Fibroblast of villous mesenchyme (primary cell): Measurements from ENCODE around the gene RHBDF1. TPM values are rescaled to one million over a fixed set of nuclear protein-coding genes. Genes with fewer than 3 reads are reported as not detected.
A peak's percentile ranks its signal among the peaks of the same experiment; 100 is the strongest.

Experiments used
- DNase-seq: peaks from one replicate; pipeline ENCODE4 v3.0.0-alpha.2; 2010; ENCODE audit warnings: low read depth
- H3K4me3 ChIP-seq: 2 replicates; pipeline ENCODE4 v1.5.1; 2011; ENCODE audit warnings: low read depth, mild to moderate bottlenecking, low read length
- CTCF ChIP-seq: IDR thresholded peaks from 2 replicates; pipeline ENCODE4 v1.5.1; 2012; ENCODE audit warnings: low read depth, mild to moderate bottlenecking, low read length; ENCODE audit not compliant: insufficient read depth
- total RNA-seq: library from RNA; depleted of rRNA; stranded (reverse); fragments of >200 nt; gene quantifications from 2 replicates; pipeline ENCODE4 v1.2.3, GENCODE V29; 2012

Gene RHBDF1
- total RNA-seq, 1 donor, result 32.8 TPM

GRCh38 chr16:65745-66144 lies 6.7 kb downstream of the RHBDF1 start:
- peak; percentile 97 for TF ChIP-seq CTCF
- no peak overlapping the region for H3K4me3 ChIP-seq
- DNase-seq, result peak; percentile 72

DNA sequence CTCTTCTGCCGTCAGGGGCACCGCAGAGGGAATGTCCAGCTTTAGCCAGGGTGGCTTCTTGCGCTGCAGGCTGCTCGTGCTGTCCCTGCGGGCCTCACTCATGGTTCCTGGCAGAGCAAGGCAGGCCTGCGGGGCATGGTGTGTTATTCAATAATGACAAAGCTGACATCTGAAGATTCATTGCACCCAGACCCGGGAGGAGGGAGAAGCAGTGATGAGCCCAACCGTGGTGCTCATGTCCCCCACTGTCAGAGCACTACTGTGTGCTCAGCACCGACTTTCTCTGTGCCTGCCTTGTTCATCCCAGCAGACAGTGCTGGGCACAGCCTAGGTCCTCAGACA lies 7.5 kb downstream of the RHBDF1 start:
- no peak overlapping the region for H3K4me3 ChIP-seq

DNA sequence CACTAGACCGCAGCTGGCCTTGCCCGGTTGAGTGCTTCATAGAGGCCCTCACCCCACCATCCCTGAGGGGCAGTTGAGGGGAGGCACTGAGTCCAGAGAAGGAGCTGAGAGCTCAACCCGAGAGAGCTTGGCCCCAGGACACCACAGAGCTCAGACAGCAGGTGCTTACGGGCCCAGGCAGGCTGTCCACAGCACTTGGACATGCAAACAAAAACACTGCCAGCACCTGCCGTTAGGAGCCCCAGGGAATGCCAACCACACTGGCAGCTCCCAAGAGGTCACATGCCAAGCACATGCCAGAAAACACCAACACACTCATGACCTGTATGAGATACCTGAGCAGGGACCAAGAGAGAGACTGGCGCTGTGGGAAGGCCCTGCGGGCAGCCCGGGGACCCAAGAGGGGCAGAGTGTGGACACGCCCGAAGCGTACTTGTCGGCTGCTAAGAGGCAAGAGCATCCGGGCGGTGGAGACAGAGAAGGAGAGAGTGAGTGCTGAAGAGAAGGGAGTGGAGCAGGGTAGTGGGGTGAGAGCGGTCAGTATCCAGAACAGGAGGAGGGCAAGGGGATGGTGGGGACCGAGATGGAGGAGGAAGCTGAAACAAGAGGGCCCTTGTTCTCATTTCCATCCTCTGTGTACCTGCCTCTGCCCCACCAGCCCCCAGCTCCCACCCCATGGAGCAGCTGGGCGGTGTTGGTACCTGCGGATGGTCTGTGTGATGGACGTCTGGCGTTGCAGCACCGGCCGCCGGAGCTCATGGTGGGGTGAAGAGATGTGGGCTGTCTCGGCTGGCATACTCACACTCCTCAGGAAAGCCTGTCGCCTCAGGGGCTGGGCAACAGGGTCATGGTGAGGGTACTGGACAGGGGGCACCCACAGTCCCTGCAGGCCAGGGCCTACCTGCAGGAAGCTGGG lies 8.2 kb downstream of the RHBDF1 start:
- no peak overlapping the region for H3K4me3 ChIP-seq
- TF ChIP-seq CTCF, result no peak
- no peak for DNase-seq

More for the DNA sequence above, 7.5 kb downstream of the RHBDF1 start:
- no peak for TF ChIP-seq CTCF
- no peak for DNase-seq

DNA sequence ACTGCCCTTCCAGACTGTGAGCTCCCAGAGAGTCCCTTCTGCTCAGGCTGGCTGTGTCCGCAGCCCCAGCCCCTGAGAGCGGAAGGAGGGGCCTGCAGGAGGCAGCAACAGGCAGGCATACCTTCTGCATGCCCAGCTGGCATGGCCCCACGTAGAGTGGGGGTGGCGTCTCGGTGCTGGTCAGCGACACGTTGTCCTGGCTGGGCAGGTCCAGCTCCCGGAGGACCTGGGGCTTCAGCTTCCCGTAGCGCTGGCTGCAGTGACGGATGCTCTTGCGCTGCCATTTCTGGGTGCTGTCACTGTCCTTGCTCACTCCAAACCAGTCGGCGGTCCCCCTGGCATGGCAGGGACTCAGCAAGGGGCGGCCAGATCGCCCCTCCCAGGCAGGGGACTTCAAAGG lies 9.0 kb downstream of the RHBDF1 start:
- DNase-seq, result no peak
- TF ChIP-seq CTCF, result no peak

GRCh38 chr16:62968-63391 lies 9.5 kb downstream of the RHBDF1 start:
- no peak for DNase-seq
- no peak overlapping the region for H3K4me3 ChIP-seq
- no peak for TF ChIP-seq CTCF

More for the DNA sequence above, 9.0 kb downstream of the RHBDF1 start:
- no peak overlapping the region for H3K4me3 ChIP-seq

GRCh38 chr16:62283-62967 lies 10.0 kb downstream of the RHBDF1 start:
- no peak for DNase-seq
- no peak overlapping the region for H3K4me3 ChIP-seq
- TF ChIP-seq CTCF, result no peak
